Activated naive CD4-positive, alpha-beta T cell treated with anti-CD3 and anti-CD28 coated beads, Interleukin-2, amount 50 U/mL, for 72 hours (primary cell): ENCODE measurements around the gene UBAP1. TPM values are rescaled to one million over a fixed set of nuclear protein-coding genes. Genes with fewer than 3 reads are reported as not detected.
"Not testable (repeated sequence)": the region's sequence is repeated elsewhere in the genome, so short reads cannot be mapped to it uniquely, and the experiment has no call there.

Source experiments
- ATAC-seq, 2 donors: fragments of 150-1000 bp; cut with Tn5 transposase; 2 replicates each; pipeline ENCODE4 v1.10.0; 2021; ENCODE audit warnings: mild to moderate bottlenecking in 2 of 2, moderate library complexity in 2 of 2
- DNase-seq, 2 donors: peaks; one replicate each; pipeline ENCODE4 v3.0.0; 2021 to 2022; ENCODE audit warnings: low spot score in 2 of 2
- H3K27ac Mint-ChIP-seq, 2 donors: one replicate each; pipeline ENCODE4 v1.8.0; 2022; ENCODE audit warnings: mild to moderate bottlenecking in 2 of 2, mixed read lengths in 2 of 2
- H3K36me3 Mint-ChIP-seq, 2 donors: one replicate each; pipeline ENCODE4 v1.8.0; 2022; ENCODE audit warnings: mixed read lengths in 2 of 2
- H3K9me3 Mint-ChIP-seq, 2 donors: one replicate each; pipeline ENCODE4 v1.8.0; 2022; ENCODE audit warnings: mixed read lengths in 2 of 2
- total RNA-seq, 2 donors: library from RNA; stranded (reverse); gene quantifications; one replicate each; pipeline ENCODE4 v1.2.3, GENCODE V29; 2022

Gene UBAP1
- total RNA-seq, 2 donors from 2014 or later, result 34.8 to 35.2 TPM

DNA sequence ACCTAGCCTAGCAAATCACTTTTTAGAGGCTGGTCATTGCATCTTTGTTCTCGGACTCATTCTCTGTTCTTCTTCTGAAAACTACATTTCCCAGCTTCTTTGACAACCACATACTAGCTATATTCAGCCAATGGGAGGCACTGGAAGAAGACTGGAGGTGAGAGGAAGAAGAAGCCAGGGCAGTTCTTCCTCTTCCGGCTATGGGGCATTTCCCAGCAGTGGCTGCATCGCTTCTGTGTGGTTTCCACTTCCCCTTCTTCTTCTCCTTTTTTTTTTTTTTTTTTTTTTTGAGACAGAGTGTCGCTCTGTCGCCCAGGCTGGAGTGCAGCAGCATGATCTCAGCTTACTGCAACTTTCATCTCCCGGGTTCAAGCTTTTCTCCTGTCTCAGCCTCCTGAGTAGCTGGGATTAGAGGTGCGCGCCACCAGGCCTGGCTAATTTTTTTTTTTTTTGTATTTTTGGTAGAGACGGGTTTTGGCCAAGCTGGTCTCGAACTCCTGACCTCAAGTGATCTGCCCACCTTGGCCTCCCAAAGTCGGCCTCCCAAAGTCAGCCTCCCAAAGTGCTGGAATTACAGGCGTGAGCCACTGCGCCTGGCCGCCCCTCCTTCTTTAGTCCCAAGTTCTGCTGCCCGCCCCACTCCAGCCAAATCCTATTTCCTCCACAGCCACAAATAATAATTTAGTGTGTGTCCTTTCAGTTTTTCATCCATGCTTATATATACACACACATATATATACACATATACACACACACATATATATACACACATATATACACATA, 6.9 kb upstream of the UBAP1 start:
- ATAC-seq (peak; percentile 79 to 85), DNase-seq (no peak)
- Mint-ChIP-seq H3K36me3 (no peaks in the 10 kb centered on the region), H3K9me3 (no peaks in the 10 kb centered on the region), H3K27ac (peak overlapping the region; percentile 81 to 97)

DNA sequence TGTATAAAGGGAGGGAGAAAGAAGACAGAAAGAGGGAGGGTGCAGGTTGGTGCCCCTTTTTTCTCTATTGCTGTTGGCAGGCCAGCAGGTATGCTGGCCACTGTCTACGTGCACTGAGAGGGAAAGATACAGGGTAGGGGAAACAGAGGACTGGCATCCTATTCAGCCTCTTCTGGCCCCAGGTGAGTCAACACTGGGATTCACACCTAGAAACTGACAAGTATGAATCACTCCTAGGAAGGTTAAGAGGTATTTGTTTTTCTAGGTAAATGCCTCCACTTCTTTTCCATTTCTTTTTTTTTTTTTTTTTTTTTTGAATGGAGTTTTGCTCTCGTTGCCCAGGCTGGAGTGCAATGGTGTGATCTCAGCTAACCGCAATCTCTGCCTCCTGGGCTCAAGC, 2.8 kb upstream of the UBAP1 start:
- ATAC-seq (no peak), DNase-seq (no peak)
- H3K27ac Mint-ChIP-seq, result no peak overlapping the region
- H3K9me3 Mint-ChIP-seq, result no peaks in the 10 kb centered on the region
- peaks cover 17 to 18% of the 10 kb centered on the region in 2 donors for H3K36me3 Mint-ChIP-seq

DNA sequence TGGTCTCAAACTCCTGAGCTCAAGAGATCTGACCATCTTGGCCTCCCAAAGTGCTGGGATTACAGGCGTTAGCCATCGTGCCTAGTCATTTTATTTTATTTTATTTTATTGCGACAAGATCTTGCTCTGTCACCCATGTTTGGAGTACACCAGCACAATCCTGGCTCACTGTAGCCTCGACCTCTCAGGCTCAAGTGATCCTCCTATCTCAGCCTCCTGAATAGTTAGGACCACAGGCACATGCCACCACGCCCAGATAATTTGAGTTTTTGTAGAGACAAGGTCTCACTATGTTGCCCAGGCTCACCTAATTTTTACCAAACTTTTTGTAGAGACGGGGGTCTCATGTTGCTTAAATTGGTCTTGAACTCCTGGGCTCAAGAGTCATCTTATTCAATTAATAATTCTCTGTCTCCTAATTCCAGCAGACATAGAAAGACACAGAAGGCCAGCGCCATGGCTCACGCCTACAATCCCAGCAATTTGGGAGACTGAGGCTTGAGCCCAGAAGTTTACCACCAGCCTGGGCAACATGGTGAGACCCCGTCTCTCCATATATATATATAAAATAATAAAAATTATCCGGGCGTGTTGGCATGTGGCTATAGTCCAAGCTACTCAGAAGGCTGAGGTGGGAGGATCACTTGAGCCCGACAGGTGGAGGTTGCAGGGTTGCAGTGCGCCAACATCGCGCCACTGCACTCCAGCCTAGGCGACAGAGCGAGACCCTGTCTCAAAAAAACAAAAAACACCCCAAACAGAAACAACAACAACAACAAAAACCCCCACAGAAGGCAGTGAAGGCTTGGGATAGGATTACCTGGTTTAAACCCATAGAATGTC, 1.0 kb upstream of the UBAP1 start:
- H3K9me3 Mint-ChIP-seq, result no peaks in the 10 kb centered on the region
- DNase-seq (no peak), ATAC-seq (no peak)
- peak overlapping the region; percentile 99 for H3K27ac Mint-ChIP-seq
- peaks cover 17 to 18% of the 10 kb centered on the region in 2 donors for H3K36me3 Mint-ChIP-seq

DNA sequence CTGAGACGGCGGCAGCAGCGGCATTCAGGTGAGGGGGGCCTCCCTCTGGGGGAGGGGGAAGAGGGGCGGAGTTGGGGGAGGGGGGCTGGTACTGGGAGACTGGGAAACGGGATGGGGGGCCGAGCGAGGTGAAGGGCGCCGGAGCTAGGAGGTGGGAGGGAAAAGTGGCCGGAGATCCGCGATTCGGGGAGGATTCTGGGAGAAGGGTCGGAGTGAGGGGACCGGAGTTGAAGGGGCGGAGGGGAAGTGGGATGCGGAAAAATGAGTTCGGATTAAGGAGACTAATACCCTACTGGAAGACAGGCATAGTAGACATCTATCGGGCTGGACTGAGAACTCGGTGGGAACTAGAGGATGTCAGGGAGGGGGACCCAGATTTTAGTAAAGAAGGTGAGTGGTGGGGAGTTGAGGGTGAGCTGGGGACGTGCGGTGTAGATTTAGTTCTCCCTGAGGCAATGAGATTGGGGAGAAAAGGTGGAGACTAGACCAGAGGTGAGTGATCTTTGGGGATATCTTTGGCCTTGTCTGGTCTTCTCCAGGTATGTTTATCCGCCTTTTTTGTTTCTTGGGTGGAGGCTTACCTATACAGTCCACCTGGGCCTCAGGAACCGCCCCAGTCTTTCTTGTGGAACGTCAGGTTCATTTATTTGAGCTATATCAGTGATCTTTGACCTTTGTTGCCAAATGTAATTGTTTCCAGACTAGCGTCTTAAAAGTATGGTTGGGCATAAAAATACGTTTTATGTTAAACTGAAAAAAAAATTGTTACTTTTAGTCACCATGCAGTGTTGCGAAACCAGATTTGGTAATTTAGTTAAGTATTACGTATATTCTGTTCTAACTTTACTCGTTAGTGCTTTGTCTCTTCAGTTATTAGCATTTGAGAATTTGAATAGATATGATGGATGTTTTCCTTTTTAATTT, 632 bp downstream of the UBAP1 start:
- peak overlapping the region; percentile 99 for H3K27ac Mint-ChIP-seq
- H3K36me3 Mint-ChIP-seq, result peaks cover 17 to 18% of the 10 kb centered on the region in 2 donors
- no peaks in the 10 kb centered on the region for H3K9me3 Mint-ChIP-seq
- peak; percentile 1 to 3 for ATAC-seq
- peak in 1 of 2 donors; percentile 12 for DNase-seq

DNA sequence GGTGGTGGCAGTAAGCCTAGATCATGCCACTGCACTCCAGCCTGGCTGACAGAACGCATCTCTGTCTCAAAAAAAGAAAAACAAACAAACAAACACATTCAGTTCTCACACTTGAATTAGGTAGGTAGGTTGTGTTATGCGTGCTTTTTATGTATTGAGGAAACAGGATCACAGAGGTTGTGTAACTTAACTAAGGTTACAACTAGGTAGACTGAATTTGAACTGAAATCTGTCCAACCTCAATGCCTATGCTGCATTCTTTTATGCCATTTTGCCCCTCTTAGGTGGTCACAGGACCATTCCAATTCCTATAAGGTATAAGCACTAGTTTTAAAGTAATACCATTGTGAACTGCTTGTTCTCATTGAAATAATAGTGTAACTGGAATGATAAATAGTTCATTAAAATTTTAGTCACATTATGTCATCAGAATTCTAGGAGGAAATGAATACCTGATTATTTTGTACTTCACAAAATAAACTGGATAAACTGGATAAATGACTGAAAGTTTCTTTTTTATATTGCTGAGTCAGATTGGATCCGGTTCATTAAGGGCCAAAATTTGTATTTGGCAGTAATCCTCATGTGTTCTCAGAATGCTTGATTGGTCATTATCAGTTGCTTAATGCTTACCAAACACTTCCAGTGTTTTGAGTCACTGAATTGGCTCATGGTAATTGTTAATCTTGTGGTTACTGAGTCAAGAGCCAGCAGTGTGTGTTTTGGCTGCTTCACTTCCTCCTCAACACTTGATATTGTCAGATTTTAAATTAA, 7.1 kb downstream of the UBAP1 start:
- peak overlapping the region in 1 of 2 donors; percentile 49 for H3K27ac Mint-ChIP-seq
- peak; percentile 94 to 99 for ATAC-seq
- no peaks in the 10 kb centered on the region for H3K9me3 Mint-ChIP-seq
- DNase-seq, result no peak
- H3K36me3 Mint-ChIP-seq, result peaks cover 0 to 7% of the 10 kb centered on the region in 2 donors

DNA sequence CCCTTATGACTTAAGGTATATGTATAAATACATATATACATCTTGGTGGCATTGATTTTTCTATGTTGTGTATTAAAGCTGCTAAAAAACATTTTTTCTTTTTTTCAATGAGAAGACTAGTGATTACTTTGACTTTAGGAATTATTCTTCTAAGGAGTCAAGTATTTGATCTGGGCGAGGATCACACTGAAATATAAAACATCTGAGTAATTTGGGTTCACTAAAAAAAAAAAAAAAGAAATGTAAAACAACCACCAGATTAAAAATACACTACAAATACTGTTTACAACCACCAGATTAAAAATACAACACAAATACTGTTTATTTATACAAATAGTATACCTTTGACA, 9.0 kb downstream of the UBAP1 start:
- Mint-ChIP-seq H3K36me3 (peaks cover 0 to 7% of the 10 kb centered on the region in 2 donors), H3K27ac (no peak overlapping the region), H3K9me3 (no peaks in the 10 kb centered on the region)
- DNase-seq (no peak), ATAC-seq (no peak)

DNA sequence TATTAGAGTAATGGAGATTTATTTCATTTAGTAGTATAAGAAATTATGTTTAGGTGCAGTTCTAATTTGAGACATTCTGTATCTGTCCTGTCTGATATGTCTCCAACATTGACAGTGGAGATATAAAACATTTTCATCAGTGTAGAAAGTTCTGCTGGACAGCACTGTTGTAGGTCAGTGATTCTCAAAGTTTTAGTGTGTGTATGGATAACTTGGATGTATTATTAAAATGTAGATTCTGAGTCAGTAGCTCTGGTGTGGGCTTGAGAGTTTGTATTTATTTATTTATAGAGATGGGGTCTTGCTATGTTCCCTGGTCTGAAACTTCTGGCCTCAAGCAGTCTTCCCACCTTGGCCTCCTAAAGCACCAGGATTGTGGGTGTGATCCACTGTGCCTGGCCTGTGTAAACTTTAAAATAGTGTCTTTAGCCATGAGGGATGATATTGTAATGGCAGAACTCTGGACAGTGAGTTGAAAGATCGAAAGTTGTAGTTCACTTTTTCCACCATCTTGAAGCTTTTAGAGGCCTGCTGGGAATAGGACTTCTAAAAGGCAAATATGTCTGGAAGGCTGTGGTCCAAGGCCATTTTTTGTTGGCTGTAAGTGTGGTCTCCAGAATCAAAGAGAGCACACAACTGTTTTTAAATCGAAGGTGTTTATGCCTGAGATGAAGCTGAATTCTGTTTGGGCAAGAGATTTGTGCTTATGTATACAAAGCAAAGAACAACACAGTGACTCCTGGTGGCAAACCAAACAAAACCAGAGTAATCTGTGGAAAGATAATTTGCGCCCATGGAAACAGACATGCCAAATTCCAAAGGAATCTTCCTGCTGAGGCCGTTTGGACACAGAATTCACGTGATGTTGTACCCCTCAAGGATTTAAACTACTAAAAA, 12.4 kb downstream of the UBAP1 start:
- no peak for ATAC-seq
- peak overlapping the region in 1 of 2 donors; percentile 2 for H3K27ac Mint-ChIP-seq
- H3K9me3 Mint-ChIP-seq, result no peaks in the 10 kb centered on the region
- no peak for DNase-seq
- peaks cover 0 to 7% of the 10 kb centered on the region in 2 donors for H3K36me3 Mint-ChIP-seq

DNA sequence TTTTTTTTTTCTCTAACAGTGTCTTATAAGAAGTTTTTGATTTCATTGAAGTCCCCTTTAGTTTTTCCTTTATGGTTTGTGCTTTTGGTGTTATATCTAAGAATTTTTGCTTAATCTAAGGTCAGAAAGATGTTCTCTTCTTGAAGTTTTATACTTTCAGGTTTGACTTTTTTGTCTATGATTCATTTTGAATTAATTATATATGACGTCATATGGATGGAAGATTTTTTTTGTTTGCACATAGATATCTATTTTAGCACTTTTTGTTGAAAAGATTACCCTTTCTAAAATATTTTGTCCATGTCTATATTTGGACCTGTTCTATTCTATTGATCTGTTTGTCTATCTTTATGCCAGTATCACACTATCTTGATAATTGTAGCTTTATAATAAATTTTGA, 16.3 kb downstream of the UBAP1 start:
- Mint-ChIP-seq H3K9me3 (no peaks in the 10 kb centered on the region), H3K36me3 (peaks cover 7% of the 10 kb centered on the region in 2 donors), H3K27ac (no peak overlapping the region)
- DNase-seq (no peak), ATAC-seq (no peak)

DNA sequence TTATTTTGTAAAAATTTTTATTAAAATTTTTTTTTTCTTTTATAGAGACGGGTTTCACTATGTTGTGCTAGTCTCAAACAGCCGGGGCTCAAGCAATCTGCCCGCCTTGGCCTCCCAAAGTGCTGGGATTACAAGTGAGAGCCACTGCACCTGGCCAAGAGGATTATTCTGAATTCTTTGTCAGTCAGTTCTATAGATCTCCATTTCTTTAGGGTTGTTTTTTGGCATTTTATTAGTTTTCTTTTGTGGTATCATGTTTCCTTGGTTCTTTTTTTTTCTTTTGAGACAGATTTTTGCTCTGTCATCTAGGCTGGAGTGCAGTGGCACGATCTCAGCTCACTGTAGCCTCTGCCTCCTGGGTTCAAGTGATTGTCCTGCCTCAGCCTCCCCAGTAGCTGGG, 18.4 kb downstream of the UBAP1 start:
- H3K36me3 Mint-ChIP-seq, DNase-seq, H3K9me3 Mint-ChIP-seq, ATAC-seq: not testable (repeated sequence)
- peak overlapping the region in 1 of 2 donors; percentile 30 for H3K27ac Mint-ChIP-seq

DNA sequence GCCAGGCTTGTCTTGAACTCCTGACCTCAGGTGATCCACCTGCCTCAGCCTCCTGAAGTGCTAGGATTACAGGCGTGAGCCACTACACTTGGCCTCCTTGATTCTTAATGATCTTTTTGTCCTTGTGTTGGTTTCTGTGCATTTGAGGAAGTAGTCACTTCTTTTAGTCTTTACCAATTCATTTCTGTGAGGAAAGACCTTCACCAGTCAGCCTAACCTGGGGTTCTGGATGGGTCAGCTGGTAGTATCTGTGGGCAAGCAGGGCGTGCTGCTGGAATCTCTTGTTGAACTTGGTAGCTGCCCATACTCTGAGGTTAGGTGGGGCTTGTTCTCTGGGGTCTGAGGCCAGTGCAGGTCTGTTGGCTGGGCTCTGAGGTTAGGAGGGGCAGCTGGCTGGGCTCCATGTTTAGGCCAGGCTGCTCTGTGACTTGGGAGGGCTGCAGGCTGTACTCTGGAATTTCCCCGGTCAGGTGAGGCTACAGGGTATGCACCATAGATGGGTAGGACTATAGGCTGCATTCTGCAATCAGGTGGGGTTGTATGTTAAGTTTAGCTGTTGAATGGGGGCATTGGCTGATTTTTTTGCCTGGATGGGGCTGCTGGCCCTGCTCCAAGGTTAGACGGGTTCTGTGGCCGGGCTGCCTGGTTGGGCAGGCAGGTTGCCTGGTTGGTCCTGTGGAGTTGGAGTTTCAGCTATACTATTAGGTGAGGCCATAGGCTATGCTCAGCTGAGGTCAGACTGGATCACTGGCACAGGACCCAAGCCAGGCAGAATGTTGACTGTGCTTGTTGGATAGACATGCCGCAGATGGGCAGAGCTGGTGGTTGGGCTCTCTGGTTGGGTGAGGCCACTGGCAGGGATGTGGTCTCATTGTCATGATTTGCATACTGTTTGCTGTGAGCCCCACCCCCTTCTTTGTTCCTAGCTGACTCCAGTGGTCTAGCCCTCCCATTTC, 19.2 kb downstream of the UBAP1 start:
- Mint-ChIP-seq H3K36me3 (peaks cover 7% of the 10 kb centered on the region in 2 donors), H3K9me3 (no peaks in the 10 kb centered on the region), H3K27ac (peak overlapping the region in 1 of 2 donors; percentile 30)
- no peak for ATAC-seq
- DNase-seq, result no peak

DNA sequence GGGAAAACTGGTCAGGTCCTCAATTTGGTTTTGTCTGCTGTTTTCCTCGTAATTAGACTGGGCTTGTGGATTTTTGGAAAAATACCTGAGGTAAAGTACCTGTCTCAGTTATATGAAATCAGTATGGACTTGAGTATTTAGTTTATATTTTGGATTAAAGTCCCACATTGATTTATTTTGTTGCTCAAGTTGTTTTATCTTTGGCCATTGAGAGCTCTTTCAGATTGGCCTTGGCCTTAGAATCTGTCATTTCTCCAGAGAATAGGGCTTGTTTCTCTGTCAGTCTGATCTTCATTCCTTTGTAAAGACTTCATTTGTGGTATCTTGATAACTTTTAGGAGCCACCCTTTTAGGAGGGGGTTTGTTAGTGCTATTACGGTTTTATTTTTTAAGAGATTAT, 21.2 kb downstream of the UBAP1 start:
- no peak for ATAC-seq
- H3K27ac Mint-ChIP-seq, result no peak overlapping the region
- DNase-seq, result no peak
- H3K9me3 Mint-ChIP-seq, result no peaks in the 10 kb centered on the region
- peaks cover 7% of the 10 kb centered on the region in 2 donors for H3K36me3 Mint-ChIP-seq

DNA sequence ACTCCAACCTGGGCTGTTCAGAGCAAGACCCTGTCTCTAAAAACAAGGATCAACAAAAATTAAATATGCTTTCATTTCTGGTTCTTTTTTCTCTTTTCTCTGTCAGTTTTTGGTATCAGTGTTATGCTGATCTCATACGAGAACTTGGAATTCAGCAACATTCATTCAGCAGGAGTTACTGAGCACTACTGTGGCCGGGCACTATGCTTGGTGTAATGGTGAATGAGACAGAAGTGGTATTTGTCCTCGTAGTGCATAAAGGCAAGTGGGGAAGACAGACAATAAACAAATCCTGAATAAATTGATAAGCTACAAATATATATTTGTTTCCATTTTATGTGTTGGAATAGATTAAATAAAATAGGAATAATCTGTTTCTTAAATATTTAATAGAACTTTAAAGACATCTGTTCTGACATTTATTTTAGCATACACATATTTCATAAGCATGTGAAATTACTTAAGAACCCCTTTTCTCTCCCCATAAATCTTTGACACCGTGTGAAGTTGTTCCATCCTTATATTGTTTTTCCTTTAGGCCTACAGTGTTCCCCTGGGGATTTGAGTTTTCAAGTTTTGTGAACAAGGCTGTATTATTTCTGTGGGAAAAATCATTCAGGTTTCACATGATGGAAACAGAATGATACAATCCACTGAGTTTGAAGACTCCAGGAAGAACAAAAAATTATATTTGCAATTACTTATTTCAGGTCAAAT, 24.6 kb downstream of the UBAP1 start:
- no peaks in the 10 kb centered on the region for H3K36me3 Mint-ChIP-seq
- H3K9me3 Mint-ChIP-seq, result peaks cover 0 to 3% of the 10 kb centered on the region in 2 donors
- no peak for ATAC-seq
- no peak overlapping the region for H3K27ac Mint-ChIP-seq
- DNase-seq, result no peak

DNA sequence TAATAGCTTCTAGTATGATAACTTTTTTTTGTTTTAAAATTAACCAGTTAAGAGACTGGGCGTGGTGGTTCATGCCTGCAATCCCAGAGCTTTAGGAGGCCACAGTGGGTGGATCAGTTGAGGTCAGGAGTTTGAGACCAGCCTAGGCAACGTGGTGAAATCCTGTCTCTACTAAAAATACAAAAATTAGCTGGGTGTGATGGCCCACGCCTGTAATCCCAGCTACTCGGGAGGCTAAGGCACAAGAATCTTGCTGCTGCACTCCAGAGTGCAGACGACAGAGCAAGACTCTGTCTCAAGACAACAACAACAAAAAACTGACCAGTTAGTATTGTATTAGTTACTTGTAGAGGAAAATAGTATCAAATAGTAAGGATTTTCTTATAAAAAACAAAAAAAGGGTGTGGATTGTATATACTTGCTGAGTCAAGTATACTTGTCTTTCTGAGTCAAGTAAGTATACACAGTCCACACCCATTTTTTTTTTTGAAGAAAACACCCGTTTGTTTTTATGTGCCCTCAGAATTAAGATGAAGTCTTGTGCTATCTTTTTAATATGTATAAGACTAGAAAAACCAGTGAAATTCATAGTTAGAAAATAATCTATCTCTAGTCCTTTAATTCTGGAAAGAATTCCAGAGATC, 25.3 kb downstream of the UBAP1 start:
- ATAC-seq, result no peak
- H3K36me3 Mint-ChIP-seq, result peaks cover 0 to under 1% of the 10 kb centered on the region in 2 donors
- no peak for DNase-seq
- H3K9me3 Mint-ChIP-seq, result peaks cover 0 to 3% of the 10 kb centered on the region in 2 donors
- H3K27ac Mint-ChIP-seq, result no peak overlapping the region
